H1 (cell line): ENCODE data around the gene IL21R. TPM values are rescaled to one million over a fixed set of nuclear protein-coding genes. Genes with fewer than 3 reads are reported as not detected.

Experiments
- CTCF ChIA-PET: fragments of 300-600 bp; sonication (Branson Sonifier 250); formaldehyde crosslinking; loops from one replicate; lab custom pipeline; 2021; ENCODE audit not compliant: partially characterized antibody; lab: Charles Lee
- POLR2A ChIA-PET: fragments of 300-600 bp; sonication (Branson Sonifier 250); formaldehyde crosslinking; loops from one replicate; lab custom pipeline; 2021; ENCODE audit warnings: inconsistent platforms; ENCODE audit not compliant: partially characterized antibody; lab: Charles Lee
- DNase-seq, 2 experiments: peaks; one replicate each; pipeline versions ENCODE4 v3.0.0 to v3.0.0-alpha.2; 2010 to 2022; ENCODE audit warnings: low spot score in 2 of 2, low read depth in 1 of 2, mixed read lengths in 1 of 2
- FAIRE-seq: peaks from 2 replicates; lab custom pipeline; 2011; peaks lifted over from hg19 to GRCh38; lab: Jason Lieb, UNC
- H2AFZ ChIP-seq: 2 replicates; pipeline ENCODE4 v1.8.1; 2012; ENCODE audit warnings: low read length, inconsistent platforms
- H2AK5ac ChIP-seq: 2 replicates; pipeline ENCODE4 v1.6.1; 2013; ENCODE audit warnings: low read depth, low read length
- H2BK120ac ChIP-seq: replicated peaks from 2 replicates; pipeline ENCODE3; 2013; ENCODE audit warnings: low read depth, low read length, inconsistent platforms
- H2BK12ac ChIP-seq: 2 replicates; pipeline ENCODE4 v1.6.1; 2013; ENCODE audit warnings: low read depth, low read length
- H2BK15ac ChIP-seq: 2 replicates; pipeline ENCODE4 v1.6.1; 2013; ENCODE audit warnings: low read length
- H2BK20ac ChIP-seq: 2 replicates; pipeline ENCODE4 v1.6.1; 2013; ENCODE audit warnings: low read length
- H2BK5ac ChIP-seq: 2 replicates; pipeline ENCODE4 v1.6.1; 2013; ENCODE audit warnings: low read depth, low read length
- H3K14ac ChIP-seq: 2 replicates; pipeline ENCODE4 v1.6.1; 2013; ENCODE audit warnings: inconsistent platforms; ENCODE audit not compliant: insufficient read length
- H3K18ac ChIP-seq: 2 replicates; pipeline ENCODE4 v1.6.1; 2013; ENCODE audit warnings: low read length; ENCODE audit errors: extremely low read depth
- H3K23ac ChIP-seq: 2 replicates; pipeline ENCODE4 v1.6.1; 2013; ENCODE audit warnings: inconsistent platforms; ENCODE audit not compliant: insufficient read length
- H3K23me2 ChIP-seq: 2 replicates; pipeline ENCODE4 v1.6.1; 2013; ENCODE audit warnings: low read depth, low read length
- H3K27ac ChIP-seq: 2 replicates; pipeline ENCODE4 v1.6.1; 2011; ENCODE audit warnings: low read depth, low read length, inconsistent platforms
- H3K27me3 ChIP-seq, 4 experiments: replicated peaks in 1 of 4; 1 replicate in 1 of 4; 2 replicates in 3 of 4; pipeline versions ENCODE4 v1.6.1 to v1.8.1; 2011 to 2013; ENCODE audit warnings: low read length in 3 of 4, mild to moderate bottlenecking in 3 of 4, inconsistent platforms in 2 of 4, mixed read lengths in 2 of 4, moderate library complexity in 1 of 4; ENCODE audit not compliant: control insufficient read depth in 3 of 4, insufficient read depth in 3 of 4; ENCODE audit errors: extremely low read depth in 1 of 4
- H3K36me3 ChIP-seq, 4 experiments: 2 replicates each; pipeline versions ENCODE4 v1.6.1 to v1.8.1; 2011 to 2013; ENCODE audit warnings: mild to moderate bottlenecking in 4 of 4, low read length in 3 of 4, moderate library complexity in 2 of 4, control low read depth in 1 of 4, inconsistent platforms in 1 of 4; ENCODE audit not compliant: insufficient read depth in 4 of 4, control insufficient read depth in 2 of 4
- H3K4ac ChIP-seq: replicated peaks from 2 replicates; pipeline ENCODE3; 2013; ENCODE audit warnings: low read length, low read depth, mixed read lengths, inconsistent platforms; ENCODE audit not compliant: insufficient read length
- H3K4me1 ChIP-seq, 4 experiments: replicated peaks in 1 of 4; 1 replicate in 1 of 4; 2 replicates in 3 of 4; pipeline versions ENCODE4 v1.6.1 to v1.8.1; 2011 to 2013; ENCODE audit warnings: low read length in 3 of 4, inconsistent platforms in 2 of 4, mixed read lengths in 1 of 4; ENCODE audit not compliant: insufficient read depth in 4 of 4, control insufficient read depth in 3 of 4
- H3K4me2 ChIP-seq, 2 experiments: 2 replicates each; pipeline versions ENCODE4 v1.6.1 to v1.8.1; 2011 to 2013; ENCODE audit warnings: low read depth in 2 of 2, low read length in 2 of 2, control low read depth in 1 of 2, inconsistent platforms in 1 of 2, mild to moderate bottlenecking in 1 of 2; ENCODE audit not compliant: insufficient read depth in 1 of 2
- H3K4me3 ChIP-seq, 4 experiments: fragments of 200-600, 300-600 bp in 1 of 4; sonication (generic), shearing (Covaris generic), sonication (Bioruptor Twin) in 1 of 4; 2 replicates each; pipeline versions ENCODE4 v1.5.1 to v1.8.1; 2011 to 2016; ENCODE audit warnings: low read length in 4 of 4, low read depth in 3 of 4, control low read depth in 2 of 4, inconsistent platforms in 2 of 4, mild to moderate bottlenecking in 2 of 4, mixed read lengths in 1 of 4, moderate library complexity in 1 of 4; ENCODE audit not compliant: insufficient read depth in 2 of 4; ENCODE audit errors: extremely low read depth in 1 of 4
- H3K56ac ChIP-seq: replicated peaks from 2 replicates; pipeline ENCODE3; 2013; ENCODE audit warnings: low read depth, mild to moderate bottlenecking, mixed read lengths, low read length, inconsistent platforms; ENCODE audit not compliant: insufficient read length
- H3K79me1 ChIP-seq: 2 replicates; pipeline ENCODE4 v1.6.1; 2013; ENCODE audit warnings: low read depth, low read length, control low read depth
- H3K79me2 ChIP-seq, 2 experiments: 2 replicates each; pipeline versions ENCODE4 v1.6.1 to v1.8.1; 2012 to 2013; ENCODE audit warnings: low read length in 2 of 2, mild to moderate bottlenecking in 2 of 2, inconsistent platforms in 1 of 2; ENCODE audit not compliant: insufficient read depth in 2 of 2, control insufficient read depth in 1 of 2
- H3K9ac ChIP-seq, 4 experiments: replicated peaks in 1 of 4; 1 replicate in 1 of 4; 2 replicates in 3 of 4; pipeline versions ENCODE4 v1.6.1 to v1.8.1; 2011 to 2013; ENCODE audit warnings: low read depth in 3 of 4, low read length in 3 of 4, control low read depth in 2 of 4, mild to moderate bottlenecking in 2 of 4, moderate library complexity in 2 of 4, inconsistent platforms in 1 of 4; ENCODE audit errors: extremely low read depth in 1 of 4
- H3K9me3 ChIP-seq, 2 experiments: 2 replicates each; pipeline versions ENCODE4 v1.6.1 to v1.8.1; 2012 to 2013; ENCODE audit warnings: mild to moderate bottlenecking in 2 of 2, moderate library complexity in 2 of 2, control low read depth in 1 of 2, inconsistent platforms in 1 of 2, low read depth in 1 of 2, low read length in 1 of 2, mixed read lengths in 1 of 2; ENCODE audit not compliant: insufficient read depth in 2 of 2
- H4K20me1 ChIP-seq, 2 experiments: replicated peaks in 1 of 2; 2 replicates each; pipeline versions ENCODE3 to v1.8.1; 2011 to 2013; ENCODE audit warnings: inconsistent platforms in 2 of 2, low read length in 2 of 2, mild to moderate bottlenecking in 1 of 2; ENCODE audit not compliant: insufficient read depth in 2 of 2, control insufficient read depth in 1 of 2
- H4K5ac ChIP-seq: 2 replicates; pipeline ENCODE4 v1.6.1; 2013; ENCODE audit warnings: low read length, low read depth, mixed read lengths, inconsistent platforms; ENCODE audit not compliant: insufficient read length
- H4K8ac ChIP-seq: 2 replicates; pipeline ENCODE4 v1.8.0; 2013; ENCODE audit warnings: mild to moderate bottlenecking, moderate library complexity, low read length, inconsistent platforms; ENCODE audit not compliant: insufficient read depth; ENCODE audit errors: extremely low read depth
- H4K91ac ChIP-seq: replicated peaks from 2 replicates; pipeline ENCODE3; 2013; ENCODE audit warnings: low read length, mixed read lengths, inconsistent platforms; ENCODE audit not compliant: insufficient read length
- BRCA1 ChIP-seq: IDR thresholded peaks from 2 replicates; pipeline ENCODE4 v1.6.1; 2012; ENCODE audit warnings: low read depth, low read length, improper control_type of control experiment
- HDAC2 ChIP-seq, 2 experiments: fragments of 300-600 bp in 1 of 2; sonication (generic) in 1 of 2; IDR thresholded peaks; 2 replicates each; pipeline ENCODE4 v1.6.1; 2011 to 2012; ENCODE audit warnings: low read depth in 2 of 2, low read length in 2 of 2, mild to moderate bottlenecking in 2 of 2, moderate library complexity in 2 of 2, borderline replicate concordance in 1 of 2, inconsistent platforms in 1 of 2
- SIX5 ChIP-seq: IDR thresholded peaks from 2 replicates; pipeline ENCODE4 v1.6.1; 2011; ENCODE audit warnings: mild to moderate bottlenecking, low read depth, low read length
- SUZ12 ChIP-seq: fragments of 200-600 bp; sonication (generic); IDR thresholded peaks from 2 replicates; pipeline ENCODE4 v1.6.1; 2012; ENCODE audit warnings: mild to moderate bottlenecking, inconsistent platforms, low read length, moderate library complexity, mixed read lengths
- WGBS, 2 experiments: shearing (Covaris generic) in 1 of 2; methylation state at CpG; one replicate each; pipeline versions ENCODE4 v1.1.6 to v1.1.7; 2013 to 2015; ENCODE audit warnings: low lambda C conversion rate in 2 of 2, mixed read lengths in 2 of 2, inconsistent platforms in 1 of 2, low coverage in 1 of 2, missing lambda C conversion rate in 1 of 2; ENCODE audit not compliant: insufficient replicate concordance in 2 of 2, insufficient coverage in 1 of 2, insufficient read length in 1 of 2; ENCODE audit errors: extremely low coverage in 1 of 2, missing lambda C conversion rate in 1 of 2; 5-methylcytosine and 5-hydroxymethylcytosine counted together
- polyA plus RNA-seq, 7 experiments: library from polyadenylated mRNA; depleted of rRNA in 3 of 7; stranded (reverse) in 5 of 7; unstranded in 2 of 7; fragments of >200 nt in 5 of 7; fragments of 200-250 nt in 2 of 7; gene quantifications; 1 replicate in 5 of 7; 2 replicates in 1 of 7; 4 replicates in 1 of 7; pipeline versions ENCODE4 v1.2.1 to v1.2.3, GENCODE V29; 2011 to 2013; ENCODE audit warnings: missing spikeins in 2 of 7, mixed read lengths in 2 of 7
- total RNA-seq: library from RNA; stranded (reverse); fragmentation: NEBNext Ultra II Directional; extraction: Animal tissue kit (Norgen Biotek cat#: 25700); gene quantifications from 2 replicates; pipeline ENCODE4 v1.2.1, GENCODE V29; 2021

Gene IL21R
- total and polyA plus RNA-seq, 2 of the 8 experiments (the other 6 are each of a cell fraction or from before 2014, with no cell fraction given) = 0.34 to 0.70 TPM

DNA sequence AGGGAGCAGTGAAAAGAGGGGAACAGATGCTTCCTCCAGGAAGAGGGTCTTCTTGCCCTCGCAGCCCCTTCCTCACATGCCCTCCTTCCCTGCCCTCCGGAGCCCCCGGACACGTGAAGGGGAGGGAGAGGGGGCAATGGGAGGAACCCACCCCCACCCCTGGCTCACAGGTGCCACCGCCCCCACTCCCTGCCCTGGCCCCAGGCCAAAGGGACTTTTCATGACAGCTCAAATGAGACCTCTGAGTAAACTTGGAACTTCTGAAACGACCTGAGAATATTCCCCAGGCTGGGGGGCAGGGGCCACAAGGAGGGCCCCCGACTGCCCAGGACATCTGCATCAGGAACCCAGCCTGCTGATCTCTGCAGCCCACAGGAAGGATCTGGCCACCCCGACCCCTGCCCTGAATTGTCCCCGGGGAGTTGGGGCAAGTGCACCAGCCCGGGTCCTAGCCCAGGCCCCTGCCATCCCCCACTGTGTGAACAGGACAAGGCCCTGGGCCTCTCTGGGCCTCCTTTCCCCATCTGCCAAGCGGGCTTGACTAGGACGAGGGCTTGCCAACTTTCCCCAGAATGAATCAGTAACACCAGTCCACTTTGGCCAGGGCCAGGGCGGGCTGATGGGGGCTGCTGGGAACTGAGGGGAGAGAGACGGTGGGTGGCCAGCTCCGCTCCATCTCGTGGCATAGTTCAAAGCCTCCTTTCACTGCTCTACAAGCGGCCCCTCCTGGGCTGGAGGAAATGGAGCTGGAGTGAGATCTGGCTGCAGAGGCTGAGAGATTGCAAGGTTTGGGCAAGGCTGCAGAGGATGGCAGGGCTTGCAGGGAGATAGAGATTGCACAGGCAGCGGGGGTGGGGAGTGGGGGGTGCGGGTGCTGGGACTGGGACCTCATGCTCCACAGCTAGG is 3.8 kb downstream of the IL21R start:
- WGBS, 2 experiments = 74% methylated on average over 12 of the region's 19 CpGs; no CpG with 5 or more reads in 1 of the 2 experiments

More for the DNA sequence above, 3.8 kb downstream of the IL21R start:
- Histone ChIP-seq H4K91ac (no peak overlapping the region), H4K8ac (peak overlapping the region; percentile 69; the same call in 1 of the 2 replicates), H2BK15ac (no peak overlapping the region), H3K36me3 (no peaks in the 10 kb centered on the region), H3K14ac (no peak overlapping the region), H3K27me3 (no peaks in the 10 kb centered on the region), H2AFZ (peak overlapping the region; percentile 76), H3K4me1 (peaks cover 0 to 6% (median 4%) of the 10 kb centered on the region in 4 experiments; a peak in 3 of 7 replicates), H3K79me2 (no peaks in the 10 kb centered on the region), H4K5ac (no peak overlapping the region), H3K9ac (no peak overlapping the region), H4K20me1 (no peaks in the 10 kb centered on the region), H3K27ac (no peak overlapping the region), H2BK12ac (no peak overlapping the region), H3K56ac (no peak overlapping the region), H3K4me2 (no peak overlapping the region), H2BK20ac (0 out of 2 replicates have a peak overlapping the region, but pooled peaks have one; percentile 10), H3K23me2 (no peaks in the 10 kb centered on the region), H3K4ac (no peak overlapping the region), H3K79me1 (no peaks in the 10 kb centered on the region), H3K23ac (no peak overlapping the region), H3K4me3 (no peak overlapping the region), H2AK5ac (no peak overlapping the region), H2BK5ac (no peak overlapping the region), H2BK120ac (no peak overlapping the region), H3K9me3 (no peaks in the 10 kb centered on the region), H3K18ac (0 out of 2 replicates have a peak overlapping the region, but pooled peaks have one; percentile 14)
- FAIRE-seq = no peak
- POLR2A ChIA-PET = no interaction called here
- CTCF ChIA-PET = interaction anchor here (0.8 to 1.4 kb wide), 6 partner anchors 10 to 295 kb away, joined by 3 read pairs; no protein-coding TSS in a partner anchor
- no peak for DNase-seq
- TF ChIP-seq BRCA1 (no peak), HDAC2 (IDR thresholded peaks at IDR 0.05; ENCODE audit: borderline replicate concordance in 1 of 2, low read depth in 2 of 2, low read length in 2 of 2) (no peak), SUZ12 (no peak), SIX5 (no peak)
